Measurements from ENCODE around the gene SH3PXD2A. TPM values are rescaled to one million over a fixed set of nuclear protein-coding genes. Genes with fewer than 3 reads are reported as not detected.
A peak's percentile ranks its signal among the peaks of the same experiment; 100 is the strongest.

SH3PXD2A gene
- total and polyA plus RNA-seq, 9 of the 15 experiments (the other 6 are each of a cell fraction or from before 2014, with no cell fraction given) = 0.41 to 9.3 (median 2.5) TPM

DNA sequence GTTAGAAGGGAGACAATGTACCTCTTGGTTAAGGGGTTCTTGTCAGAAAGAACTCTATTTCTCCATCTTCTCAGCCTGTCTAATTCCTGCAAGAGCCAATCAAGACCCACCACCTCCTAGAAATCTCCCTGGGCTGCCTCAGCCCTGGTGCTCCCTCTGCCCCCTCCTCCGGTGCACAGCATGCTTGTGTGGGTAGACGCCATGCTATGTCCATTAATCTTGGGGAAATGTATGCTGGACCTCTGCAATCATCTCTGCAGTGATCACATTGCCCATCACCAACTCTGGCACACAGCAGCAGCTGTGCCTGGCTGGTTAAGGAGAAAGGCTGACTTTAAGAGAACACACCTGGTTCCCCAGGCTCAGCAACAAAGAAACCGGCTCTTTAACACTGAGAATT, 37.3 kb downstream of the SH3PXD2A start:
- Histone ChIP-seq H3K4me3 (no peak overlapping the region), H3K36me3 (ENCODE audit: control insufficient read depth, insufficient read depth, low read length) (no peaks in the 10 kb centered on the region), H3K9me1 (ENCODE audit: control insufficient read depth, insufficient read depth, low read length) (no peaks in the 10 kb centered on the region), H3K4me1 (replicated peaks in 1 of 2; ENCODE audit: control insufficient read depth in 2 of 2, insufficient read depth in 2 of 2, low read length in 2 of 2) (no peaks in the 10 kb centered on the region), H3K27ac (ENCODE audit: extremely low read depth, low read depth, low read length) (no peak overlapping the region), H3K9me3 (replicated peaks; ENCODE audit: control insufficient read depth, insufficient read depth, low read depth, low read length) (no peaks in the 10 kb centered on the region), H2AFZ (ENCODE audit: low read depth, low read length) (no peak overlapping the region), H3K27me3 (ENCODE audit: control insufficient read depth in 2 of 2, insufficient read depth in 2 of 2, low read length in 2 of 2) (peaks cover 4 to 31% of the 10 kb centered on the region in 2 experiments; a peak in 3 of 5 replicates), H3K9ac (ENCODE audit: insufficient read depth in 1 of 2, low read depth in 2 of 2, low read length in 2 of 2) (no peak overlapping the region), H3K4me2 (ENCODE audit: insufficient read depth, low read length) (no peak overlapping the region), H3K79me2 (ENCODE audit: control insufficient read depth, insufficient read depth, low read length) (no peaks in the 10 kb centered on the region), H4K20me1 (replicated peaks; ENCODE audit: control insufficient read depth, insufficient read depth, low read length) (no peaks in the 10 kb centered on the region)
- 5% methylated on average over 3 of the region's 3 CpGs for WGBS (ENCODE audit: insufficient coverage, low coverage, missing lambda C conversion rate)
- DNase-seq (ENCODE audit: extremely low read depth in 1 of 4, low spot score in 3 of 4) (no peak), ATAC-seq (no peak), FAIRE-seq (no peak)
- in situ Hi-C loops (cut with MboI) (no loop called here), intact Hi-C loops (cut with micrococcal nuclease) (no loop called here)
- no peak for TF ChIP-seq RAD51 (IDR thresholded peaks at IDR 0.05; ENCODE audit: borderline replicate concordance, low read depth)
- ChIA-PET POLR2A (no interaction called here), CTCF (ENCODE audit: low intra/inter-chr PET ratio) (no interaction called here)
- no TSS peak for BruUV-seq (replicated peaks)

DNA sequence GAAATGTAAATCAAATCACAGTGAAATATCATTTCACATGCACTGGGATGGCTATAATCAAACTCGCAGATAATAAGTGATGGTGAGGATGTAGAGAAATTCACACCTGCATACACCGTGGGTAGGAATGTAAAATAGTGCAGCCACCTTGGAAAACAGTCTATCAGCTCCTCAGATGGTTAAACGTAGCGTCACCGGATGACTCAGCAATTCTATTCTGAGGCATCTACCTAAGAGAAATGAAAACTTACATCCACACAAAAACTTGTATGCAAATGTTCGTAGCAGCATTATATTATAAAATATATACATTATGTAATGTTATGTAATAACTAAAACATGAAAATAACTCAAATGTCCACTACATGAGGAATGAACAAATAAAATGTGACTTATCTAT, 38.9 kb downstream of the SH3PXD2A start:
- Histone ChIP-seq H3K36me3 (ENCODE audit: control insufficient read depth, insufficient read depth, low read length) (no peaks in the 10 kb centered on the region), H3K27me3 (ENCODE audit: control insufficient read depth in 2 of 2, insufficient read depth in 2 of 2, low read length in 2 of 2) (peaks cover 4 to 37% of the 10 kb centered on the region in 2 experiments; a peak in 3 of 5 replicates), H3K27ac (ENCODE audit: extremely low read depth, low read depth, low read length) (no peak overlapping the region), H2AFZ (ENCODE audit: low read depth, low read length) (no peak overlapping the region), H3K9me1 (ENCODE audit: control insufficient read depth, insufficient read depth, low read length) (no peaks in the 10 kb centered on the region), H3K4me1 (replicated peaks in 1 of 2; ENCODE audit: control insufficient read depth in 2 of 2, insufficient read depth in 2 of 2, low read length in 2 of 2) (no peaks in the 10 kb centered on the region), H3K9me3 (replicated peaks; ENCODE audit: control insufficient read depth, insufficient read depth, low read depth, low read length) (no peaks in the 10 kb centered on the region), H3K9ac (ENCODE audit: insufficient read depth in 1 of 2, low read depth in 2 of 2, low read length in 2 of 2) (no peak overlapping the region), H3K79me2 (ENCODE audit: control insufficient read depth, insufficient read depth, low read length) (no peaks in the 10 kb centered on the region), H3K4me2 (ENCODE audit: insufficient read depth, low read length) (no peak overlapping the region), H3K4me3 (no peak overlapping the region), H4K20me1 (replicated peaks; ENCODE audit: control insufficient read depth, insufficient read depth, low read length) (no peaks in the 10 kb centered on the region)
- intact Hi-C loops (cut with micrococcal nuclease) = no loop called here
- ATAC-seq = peak; percentile 60; the same call in 2 of the 3 replicates
- peak in 1 of 4 experiments; percentile 59 for DNase-seq (ENCODE audit: extremely low read depth in 1 of 4, low spot score in 3 of 4)
- ChIA-PET CTCF (ENCODE audit: low intra/inter-chr PET ratio) (no interaction called here), POLR2A (no interaction called here)
- peak; percentile 74 for FAIRE-seq
- in situ Hi-C loops (cut with MboI) = no loop called here
- no TSS peak for BruUV-seq (replicated peaks)
- WGBS (ENCODE audit: insufficient coverage, low coverage, missing lambda C conversion rate) = 6% methylated on average over 6 of the region's 6 CpGs
- 0 out of 2 replicates have a peak, but pooled peaks have one; percentile 17 for TF ChIP-seq CREM (IDR thresholded peaks at IDR 0.05; ENCODE audit: low read depth)
- TF ChIP-seq MAFF (IDR thresholded peaks at IDR 0.05; ENCODE audit: low read length) = peak; percentile 95
- peak; percentile 95 for TF ChIP-seq NFE2 (IDR thresholded peaks at IDR 0.05; ENCODE audit: low read depth)
- peak; percentile 55; the same call in 1 of the 2 replicates for TF ChIP-seq JUND (IDR thresholded peaks at IDR 0.05; ENCODE audit: borderline replicate concordance, low read depth, low read length)
- no peak; the same call in 2 of the 3 replicates for TF ChIP-seq JUND (tag; IDR thresholded peaks at IDR 0.05; ENCODE audit: borderline replicate concordance, low read depth, low read length)
- TF ChIP-seq C11orf30 (IDR thresholded peaks at IDR 0.05; ENCODE audit: low read depth) = peak; percentile 93
- TF ChIP-seq, protein P1, sequence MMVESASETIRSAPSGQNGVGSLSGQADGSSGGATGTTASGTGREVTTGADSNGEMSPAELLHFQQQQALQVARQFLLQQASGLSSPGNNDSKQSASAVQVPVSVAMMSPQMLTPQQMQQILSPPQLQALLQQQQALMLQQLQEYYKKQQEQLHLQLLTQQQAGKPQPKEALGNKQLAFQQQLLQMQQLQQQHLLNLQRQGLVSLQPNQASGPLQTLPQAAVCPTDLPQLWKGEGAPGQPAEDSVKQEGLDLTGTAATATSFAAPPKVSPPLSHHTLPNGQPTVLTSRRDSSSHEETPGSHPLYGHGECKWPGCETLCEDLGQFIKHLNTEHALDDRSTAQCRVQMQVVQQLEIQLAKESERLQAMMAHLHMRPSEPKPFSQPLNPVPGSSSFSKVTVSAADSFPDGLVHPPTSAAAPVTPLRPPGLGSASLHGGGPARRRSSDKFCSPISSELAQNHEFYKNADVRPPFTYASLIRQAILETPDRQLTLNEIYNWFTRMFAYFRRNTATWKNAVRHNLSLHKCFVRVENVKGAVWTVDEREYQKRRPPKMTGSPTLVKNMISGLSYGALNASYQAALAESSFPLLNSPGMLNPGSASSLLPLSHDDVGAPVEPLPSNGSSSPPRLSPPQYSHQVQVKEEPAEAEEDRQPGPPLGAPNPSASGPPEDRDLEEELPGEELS (CRISPR knock-in tag; IDR thresholded peaks at IDR 0.05; ENCODE audit: borderline replicate concordance) = no peak
- TF ChIP-seq MAFK (IDR thresholded peaks at IDR 0.05; ENCODE audit: low read length) = peak; percentile 93
- TF ChIP-seq ZNF707 (CRISPR knock-in tag; conservative IDR thresholded peaks at IDR 0.05) = no peak
- TF ChIP-seq MAFG (tag; conservative IDR thresholded peaks at IDR 0.05) = peak; percentile 97
- TF ChIP-seq NFE2L1 (tag; IDR thresholded peaks at IDR 0.05; ENCODE audit: borderline replicate concordance, low read depth) = peak; percentile 91
- TF ChIP-seq STAG1 (CRISPR knock-in tag; IDR thresholded peaks at IDR 0.05; ENCODE audit: borderline replicate concordance) = no peak
- TF ChIP-seq CEBPG (CRISPR knock-in tag; IDR thresholded peaks at IDR 0.05) = no peak
- TF ChIP-seq CEBPG (tag; conservative IDR thresholded peaks at IDR 0.05 in 1 of 2, IDR thresholded peaks at IDR 0.05 in 1 of 2) = 0 out of 4 replicates have a peak, but pooled peaks of 1 of the 2 experiments have one; percentile 14
- peak; percentile 41; the same call in 1 of the 2 replicates for TF ChIP-seq FOSL1 (tag; conservative IDR thresholded peaks at IDR 0.05)
- peak; percentile 97 for TF ChIP-seq ZNF316 (IDR thresholded peaks at IDR 0.05)

All from K562 (cell line).